ENCODE data around the gene PTGER1.

DNA sequence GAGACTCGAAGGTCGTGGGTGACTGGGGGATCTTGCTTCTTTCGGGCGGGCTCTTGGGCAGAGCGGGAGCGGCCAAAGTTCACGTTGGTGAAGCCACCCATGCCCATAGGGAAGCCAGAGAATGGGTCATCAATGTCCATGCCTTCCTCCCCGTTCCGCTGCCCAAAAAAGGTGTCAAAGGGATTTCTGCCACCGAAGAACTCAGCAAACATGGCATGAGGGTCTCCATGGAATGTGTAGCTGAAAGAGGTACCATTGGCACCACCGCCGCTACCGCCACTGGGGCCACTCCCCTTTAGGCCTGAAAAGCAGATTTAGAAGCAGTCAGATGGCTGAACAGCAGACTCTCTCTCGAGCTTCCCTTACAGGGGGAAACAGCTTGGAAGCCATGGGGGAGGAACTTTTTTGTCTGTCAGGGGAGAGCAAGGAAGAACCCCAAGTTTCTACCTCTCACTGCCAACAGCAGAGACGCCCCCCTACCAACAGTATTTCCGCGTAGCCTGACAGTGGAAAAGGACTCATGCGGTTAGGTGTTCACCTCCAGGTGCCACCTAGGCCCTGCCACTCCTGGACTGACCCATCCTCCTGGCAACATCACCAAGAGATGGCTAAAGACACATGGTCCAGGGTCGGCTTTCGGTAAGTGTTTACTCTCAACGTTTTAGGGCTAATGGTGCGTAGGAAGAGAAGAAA, 41.7 kb upstream of the PTGER1 start:
- TF ChIP-seq POLR2AphosphoS5 (IDR thresholded peaks at IDR 0.05; ENCODE audit: low read depth, low read length) (no peak), REST (IDR thresholded peaks at IDR 0.05; ENCODE audit: insufficient read depth in 1 of 2, low read depth in 2 of 2, low read length in 1 of 2) (no peak), SIN3A (IDR thresholded peaks at IDR 0.05; ENCODE audit: borderline replicate concordance, insufficient read depth, low read depth, low read length) (no peak)
- TF ChIP-seq, protein P1, sequence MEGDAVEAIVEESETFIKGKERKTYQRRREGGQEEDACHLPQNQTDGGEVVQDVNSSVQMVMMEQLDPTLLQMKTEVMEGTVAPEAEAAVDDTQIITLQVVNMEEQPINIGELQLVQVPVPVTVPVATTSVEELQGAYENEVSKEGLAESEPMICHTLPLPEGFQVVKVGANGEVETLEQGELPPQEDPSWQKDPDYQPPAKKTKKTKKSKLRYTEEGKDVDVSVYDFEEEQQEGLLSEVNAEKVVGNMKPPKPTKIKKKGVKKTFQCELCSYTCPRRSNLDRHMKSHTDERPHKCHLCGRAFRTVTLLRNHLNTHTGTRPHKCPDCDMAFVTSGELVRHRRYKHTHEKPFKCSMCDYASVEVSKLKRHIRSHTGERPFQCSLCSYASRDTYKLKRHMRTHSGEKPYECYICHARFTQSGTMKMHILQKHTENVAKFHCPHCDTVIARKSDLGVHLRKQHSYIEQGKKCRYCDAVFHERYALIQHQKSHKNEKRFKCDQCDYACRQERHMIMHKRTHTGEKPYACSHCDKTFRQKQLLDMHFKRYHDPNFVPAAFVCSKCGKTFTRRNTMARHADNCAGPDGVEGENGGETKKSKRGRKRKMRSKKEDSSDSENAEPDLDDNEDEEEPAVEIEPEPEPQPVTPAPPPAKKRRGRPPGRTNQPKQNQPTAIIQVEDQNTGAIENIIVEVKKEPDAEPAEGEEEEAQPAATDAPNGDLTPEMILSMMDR (IDR thresholded peaks at IDR 0.05), result no peak
